Activated T-cell treated with anti-CD3 and anti-CD28 coated beads, Interleukin-2, amount 50 U/mL, for 48 hours (primary cell): Measurements from ENCODE around the gene ARAP3.
"Not testable (repeated sequence)": the region's sequence is repeated elsewhere in the genome, so short reads cannot be mapped to it uniquely, and the experiment has no call there.

Experiments used
- DNase-seq, 2 experiments: peaks; one replicate each; pipeline ENCODE4 v3.0.0-alpha.2; 2020

ARAP3 gene, protein sequence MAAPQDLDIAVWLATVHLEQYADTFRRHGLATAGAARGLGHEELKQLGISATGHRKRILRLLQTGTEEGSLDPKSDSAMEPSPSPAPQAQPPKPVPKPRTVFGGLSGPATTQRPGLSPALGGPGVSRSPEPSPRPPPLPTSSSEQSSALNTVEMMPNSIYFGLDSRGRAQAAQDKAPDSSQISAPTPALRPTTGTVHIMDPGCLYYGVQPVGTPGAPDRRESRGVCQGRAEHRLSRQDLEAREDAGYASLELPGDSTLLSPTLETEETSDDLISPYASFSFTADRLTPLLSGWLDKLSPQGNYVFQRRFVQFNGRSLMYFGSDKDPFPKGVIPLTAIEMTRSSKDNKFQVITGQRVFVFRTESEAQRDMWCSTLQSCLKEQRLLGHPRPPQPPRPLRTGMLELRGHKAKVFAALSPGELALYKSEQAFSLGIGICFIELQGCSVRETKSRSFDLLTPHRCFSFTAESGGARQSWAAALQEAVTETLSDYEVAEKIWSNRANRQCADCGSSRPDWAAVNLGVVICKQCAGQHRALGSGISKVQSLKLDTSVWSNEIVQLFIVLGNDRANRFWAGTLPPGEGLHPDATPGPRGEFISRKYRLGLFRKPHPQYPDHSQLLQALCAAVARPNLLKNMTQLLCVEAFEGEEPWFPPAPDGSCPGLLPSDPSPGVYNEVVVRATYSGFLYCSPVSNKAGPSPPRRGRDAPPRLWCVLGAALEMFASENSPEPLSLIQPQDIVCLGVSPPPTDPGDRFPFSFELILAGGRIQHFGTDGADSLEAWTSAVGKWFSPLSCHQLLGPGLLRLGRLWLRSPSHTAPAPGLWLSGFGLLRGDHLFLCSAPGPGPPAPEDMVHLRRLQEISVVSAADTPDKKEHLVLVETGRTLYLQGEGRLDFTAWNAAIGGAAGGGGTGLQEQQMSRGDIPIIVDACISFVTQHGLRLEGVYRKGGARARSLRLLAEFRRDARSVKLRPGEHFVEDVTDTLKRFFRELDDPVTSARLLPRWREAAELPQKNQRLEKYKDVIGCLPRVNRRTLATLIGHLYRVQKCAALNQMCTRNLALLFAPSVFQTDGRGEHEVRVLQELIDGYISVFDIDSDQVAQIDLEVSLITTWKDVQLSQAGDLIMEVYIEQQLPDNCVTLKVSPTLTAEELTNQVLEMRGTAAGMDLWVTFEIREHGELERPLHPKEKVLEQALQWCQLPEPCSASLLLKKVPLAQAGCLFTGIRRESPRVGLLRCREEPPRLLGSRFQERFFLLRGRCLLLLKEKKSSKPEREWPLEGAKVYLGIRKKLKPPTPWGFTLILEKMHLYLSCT (N-terminal part only)

DNA sequence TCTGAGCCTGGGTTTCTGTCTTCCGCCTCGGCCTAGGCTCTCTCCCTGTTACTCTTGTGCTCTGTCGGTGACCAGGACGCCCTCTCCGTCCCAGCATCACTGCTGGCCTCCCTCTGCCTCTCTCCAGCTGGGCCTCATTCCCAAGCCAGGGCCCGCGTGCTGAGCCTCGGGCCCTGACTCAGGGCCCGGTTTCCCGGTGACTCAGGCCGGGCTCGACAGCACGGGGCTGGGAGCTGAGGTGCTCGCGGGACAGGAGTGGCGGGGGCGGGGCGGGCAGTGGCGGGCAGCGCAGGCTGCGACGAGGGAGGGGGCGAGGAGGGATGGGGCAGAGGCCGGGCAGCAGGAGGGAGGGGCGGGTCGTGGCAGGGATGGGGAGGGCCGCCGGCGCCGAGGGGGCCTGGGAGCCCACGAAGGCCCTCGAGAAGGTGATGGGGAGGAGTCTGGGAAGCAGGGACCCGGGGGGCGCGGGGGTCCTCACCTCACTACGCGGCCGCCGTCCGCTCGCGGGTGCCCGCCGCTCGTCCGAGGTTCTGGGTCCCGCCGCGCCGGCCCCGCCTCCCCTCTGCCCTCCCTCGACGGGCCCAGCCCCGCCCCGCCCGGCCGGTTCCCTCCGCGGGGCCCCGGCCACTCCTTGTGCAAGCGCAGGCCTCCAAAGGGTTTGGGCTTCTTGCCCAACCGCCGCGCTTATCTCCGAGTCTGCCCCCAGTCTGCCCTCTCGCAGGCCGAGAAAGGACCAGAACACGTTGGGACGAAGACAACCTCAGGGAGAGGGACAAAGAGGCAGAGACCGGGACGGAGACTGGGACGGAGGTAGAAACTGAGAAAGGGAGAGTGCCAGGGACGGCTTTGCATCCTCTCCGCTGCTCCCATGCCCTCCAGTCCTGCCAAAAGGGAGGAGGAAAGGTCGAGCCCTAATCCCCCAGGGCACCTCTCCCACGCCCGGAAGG is at the start of gene ARAP3:
ARAP3 (minus strand) TSS at position 536 of the 947 bp plus-strand sequence. CDS start 1,744 bp downstream, outside the sequence.
- DNase-seq, result peak; percentile 63 to 65

DNA sequence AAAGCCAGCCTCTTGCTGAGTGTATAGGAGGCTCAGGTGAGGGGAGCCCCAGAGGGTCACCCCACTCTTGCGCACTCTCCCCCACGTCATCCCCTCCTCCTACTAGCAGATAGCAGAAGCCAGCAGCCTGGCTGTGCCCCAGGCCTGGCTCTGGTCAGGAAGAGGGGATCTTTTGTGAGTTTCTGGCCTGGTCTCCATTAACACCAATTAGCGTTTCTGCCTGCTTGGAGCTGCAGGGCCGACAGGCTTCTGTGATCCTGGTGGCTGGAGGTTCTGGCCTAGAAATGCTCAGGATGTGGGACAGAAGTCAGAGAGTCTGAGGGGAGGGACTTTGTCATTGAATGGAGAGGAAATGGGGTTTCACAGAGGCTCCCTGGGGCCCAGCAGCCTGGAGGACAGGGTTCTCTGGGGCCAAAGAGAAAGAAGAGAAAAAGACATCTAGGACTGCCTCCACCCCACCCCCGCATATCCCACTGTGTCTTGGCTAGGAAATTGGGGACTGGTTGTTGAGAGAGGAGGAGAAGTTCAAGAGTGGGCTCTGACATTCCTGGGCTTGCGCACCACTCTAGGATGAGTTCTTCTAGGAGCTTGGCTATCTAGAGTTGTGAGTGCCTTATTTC is 47.5 kb upstream of the ARAP3 start:
- DNase-seq, result no peak

DNA sequence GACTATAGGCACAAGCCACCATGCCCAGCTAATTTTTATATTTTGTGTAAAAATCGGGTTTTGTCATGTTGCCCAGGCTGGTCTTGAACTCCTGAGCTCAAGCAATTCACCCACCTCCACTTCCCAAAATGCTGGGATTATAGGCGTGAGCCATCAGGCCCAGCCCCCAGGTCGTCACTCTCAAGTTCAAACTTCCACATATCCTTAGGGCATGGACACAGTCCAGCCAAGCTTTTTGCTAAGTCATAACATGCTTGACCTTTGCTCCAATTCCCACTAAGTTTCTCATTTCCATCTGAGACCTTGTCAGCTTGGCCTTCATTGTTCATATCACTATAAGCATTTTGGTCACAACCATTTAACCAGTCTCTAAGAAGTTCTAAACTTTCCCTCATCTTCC is 43.9 kb upstream of the ARAP3 start:
- no peak for DNase-seq

DNA sequence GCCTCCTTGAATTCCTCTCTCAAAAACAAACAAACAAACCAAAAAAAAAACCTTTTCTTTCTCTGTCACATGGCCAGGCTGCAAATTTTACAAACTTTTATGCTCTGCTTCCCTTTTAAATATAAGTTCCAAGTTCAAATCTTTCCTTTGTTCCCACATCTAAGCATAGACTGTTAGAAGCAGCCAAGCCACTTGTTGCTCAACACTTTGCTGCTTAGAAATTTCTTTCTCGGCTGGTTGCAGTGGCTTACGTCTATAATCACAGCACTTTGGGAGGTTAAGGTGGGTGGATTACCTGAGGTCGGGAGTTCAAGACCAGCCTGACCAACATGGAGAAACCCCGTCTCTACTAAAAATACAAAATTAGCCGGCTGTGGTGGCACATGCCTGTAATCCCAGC is 43.1 kb upstream of the ARAP3 start:
- not testable (repeated sequence) for DNase-seq

DNA sequence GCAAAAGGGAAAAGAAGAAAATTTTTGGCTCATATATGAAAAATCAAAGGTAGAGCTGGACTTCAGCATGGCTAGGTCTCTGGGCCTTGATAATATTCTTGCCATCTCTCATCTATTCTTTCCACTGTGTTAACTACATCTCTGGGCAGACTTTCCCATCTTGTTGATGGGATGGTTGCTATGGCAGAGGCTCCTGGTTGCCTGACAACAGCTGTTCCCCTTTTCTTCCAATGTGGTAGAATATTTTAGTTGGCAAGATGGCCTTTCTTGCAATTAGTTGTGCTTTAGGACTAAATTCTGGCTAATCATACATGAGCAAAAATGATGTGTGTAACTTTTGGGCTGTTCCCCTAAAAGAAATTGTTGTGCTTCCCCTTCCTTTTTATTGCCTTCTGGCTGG is 40.2 kb upstream of the ARAP3 start:
- DNase-seq, result no peak

DNA sequence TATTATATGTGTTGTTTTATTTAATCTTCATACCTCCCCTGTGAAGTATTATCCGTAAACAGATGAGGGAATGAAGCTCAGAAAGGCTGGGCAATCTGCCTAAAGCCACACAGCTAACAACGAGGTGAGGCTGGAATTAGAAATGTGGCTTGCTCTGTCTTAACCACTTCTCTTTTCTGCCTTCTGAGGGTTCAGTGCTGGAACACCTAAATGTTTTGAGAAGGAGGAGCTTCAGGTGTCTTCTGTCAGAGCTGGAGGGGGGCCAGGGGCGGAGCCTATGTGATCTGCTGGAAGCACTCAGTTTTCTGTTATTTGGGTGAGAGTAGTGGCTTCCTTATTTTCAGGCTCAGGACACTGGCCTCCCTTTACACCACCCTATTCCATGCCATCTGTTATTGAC is 35.0 kb upstream of the ARAP3 start:
- no peak for DNase-seq

DNA sequence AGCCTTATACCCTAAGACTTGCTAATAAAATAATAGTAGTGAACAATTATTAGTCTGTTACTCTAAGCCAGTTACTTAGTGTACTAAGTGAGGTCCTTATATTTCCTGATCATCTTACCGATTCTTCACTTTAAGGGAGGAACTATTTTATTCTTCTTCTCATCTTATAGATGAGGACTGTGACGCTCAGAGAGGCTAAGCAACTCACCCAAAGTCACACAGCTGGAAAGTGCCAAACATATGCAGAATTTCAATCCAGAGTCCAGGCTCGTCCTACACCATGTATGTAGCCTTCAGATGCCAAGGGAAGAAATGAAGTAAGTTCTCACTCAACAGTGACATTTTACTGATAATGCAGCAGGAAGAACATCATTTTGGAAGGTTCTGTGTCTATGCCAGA is 34.4 kb upstream of the ARAP3 start:
- DNase-seq, result no peak

DNA sequence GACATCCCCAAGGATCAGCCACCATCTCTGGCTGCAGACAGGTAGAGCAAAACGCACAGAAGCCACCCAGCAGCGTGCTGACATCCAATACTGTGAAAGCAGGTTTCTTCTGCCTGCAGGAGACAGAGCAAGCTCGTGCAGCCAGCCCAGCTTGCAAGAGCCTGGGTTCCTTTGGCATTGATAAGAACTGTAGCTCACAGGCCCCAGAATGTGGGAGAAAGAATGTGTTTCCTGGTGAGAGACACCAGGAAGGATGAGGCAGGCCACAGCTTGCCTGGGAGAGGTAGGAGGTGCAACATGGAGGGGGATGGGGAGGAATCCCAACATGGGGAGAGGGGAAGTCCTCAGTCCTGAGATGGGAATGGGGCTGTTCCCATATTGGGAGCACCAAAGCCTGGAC is 34.0 kb upstream of the ARAP3 start:
- no peak for DNase-seq

DNA sequence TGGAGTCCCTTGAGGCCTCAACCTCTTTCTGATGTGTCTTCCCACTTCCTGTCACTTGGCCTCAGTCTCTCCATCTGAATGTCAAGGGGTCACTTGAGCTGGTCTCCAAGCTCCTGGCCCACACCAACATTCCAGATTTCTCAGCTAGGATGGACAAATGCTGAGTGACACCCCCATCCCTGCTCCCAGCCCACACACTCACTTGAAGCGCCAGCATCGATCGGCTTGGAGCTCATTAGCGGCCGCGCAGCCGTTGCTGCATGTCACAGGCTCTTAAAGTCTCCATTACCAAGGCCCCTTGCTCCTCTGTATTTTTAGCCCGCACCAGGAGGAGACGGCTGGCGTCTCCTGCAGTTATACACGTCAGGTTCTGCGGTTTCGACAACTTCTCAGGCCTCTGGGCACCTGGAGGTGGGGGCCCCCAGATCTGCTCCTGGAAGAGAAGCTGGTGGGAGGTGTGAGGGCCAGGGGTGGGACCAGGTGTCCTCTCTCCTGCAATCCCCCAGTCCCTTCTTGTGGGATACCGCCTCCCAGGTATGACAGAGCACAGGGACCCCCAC is 33.4 kb upstream of the ARAP3 start:
- DNase-seq, result no peak

DNA sequence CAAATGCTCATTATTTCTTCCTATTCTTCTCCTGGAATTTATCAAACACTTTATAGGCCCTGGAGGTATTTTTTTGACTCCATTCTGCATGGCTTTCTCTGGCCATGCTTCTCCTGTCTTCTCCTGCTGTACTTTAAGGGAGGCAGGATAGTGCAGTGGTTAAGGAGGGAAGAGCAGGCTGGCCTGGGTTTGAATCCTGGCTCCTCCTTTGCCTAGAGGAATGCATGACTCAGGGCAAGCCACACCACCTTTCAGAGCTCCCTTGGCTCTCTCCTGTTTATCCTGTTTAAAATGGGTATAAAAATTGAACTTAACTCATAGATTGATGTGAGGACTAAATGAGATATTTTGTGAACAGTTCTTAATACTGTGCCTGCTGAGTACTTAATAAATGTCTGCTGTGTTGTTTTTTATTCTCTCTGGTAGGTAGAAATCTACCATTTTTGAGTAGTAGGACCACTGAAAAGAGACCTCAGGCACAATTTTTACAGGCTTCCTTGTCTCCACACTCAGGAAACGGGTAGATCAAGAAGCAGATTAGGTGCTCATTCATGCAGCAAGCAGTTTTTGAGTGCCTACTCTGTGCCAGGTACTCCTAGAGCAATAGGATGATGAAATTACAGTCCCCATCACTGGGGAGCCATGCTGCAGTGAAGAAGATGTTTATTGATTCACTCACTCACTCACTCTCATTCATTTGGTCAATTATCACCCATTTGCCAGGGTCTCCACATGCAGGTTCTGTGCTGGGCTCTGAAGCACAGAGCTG is 32.7 kb upstream of the ARAP3 start:
- DNase-seq, result no peak

DNA sequence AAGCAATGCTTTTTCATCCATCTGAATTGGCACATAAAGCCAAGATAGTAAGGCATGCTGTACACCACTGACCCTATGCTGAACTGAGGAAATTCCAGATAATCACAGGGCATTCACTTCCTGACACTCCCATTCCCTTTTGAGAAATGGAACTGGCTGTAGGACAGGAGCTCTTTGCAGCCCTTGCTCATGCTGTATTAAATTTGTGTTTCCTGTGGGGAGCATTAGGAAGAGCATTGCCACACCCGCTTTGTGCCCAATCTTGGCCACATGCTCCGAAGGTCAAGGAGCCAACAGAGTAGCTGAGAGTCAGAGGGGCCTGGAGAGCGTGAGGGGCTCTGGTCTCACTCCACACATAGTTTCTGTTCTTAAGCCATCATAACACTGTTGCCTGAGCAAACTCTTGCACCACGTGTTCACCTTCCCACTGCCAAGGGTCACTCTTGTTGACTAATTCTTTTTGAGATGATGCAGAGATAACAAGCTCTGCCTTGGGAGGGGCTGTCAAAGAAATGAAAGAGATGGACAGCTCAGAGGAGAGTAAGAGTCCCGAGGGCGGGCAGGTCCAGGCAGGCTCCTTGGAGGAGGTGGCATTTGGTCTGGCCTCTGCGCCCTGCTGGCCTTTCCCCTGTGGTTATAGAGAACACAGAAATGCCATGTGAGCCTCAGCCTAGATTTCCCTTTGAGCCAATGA is 31.7 kb upstream of the ARAP3 start:
- DNase-seq, result no peak

DNA sequence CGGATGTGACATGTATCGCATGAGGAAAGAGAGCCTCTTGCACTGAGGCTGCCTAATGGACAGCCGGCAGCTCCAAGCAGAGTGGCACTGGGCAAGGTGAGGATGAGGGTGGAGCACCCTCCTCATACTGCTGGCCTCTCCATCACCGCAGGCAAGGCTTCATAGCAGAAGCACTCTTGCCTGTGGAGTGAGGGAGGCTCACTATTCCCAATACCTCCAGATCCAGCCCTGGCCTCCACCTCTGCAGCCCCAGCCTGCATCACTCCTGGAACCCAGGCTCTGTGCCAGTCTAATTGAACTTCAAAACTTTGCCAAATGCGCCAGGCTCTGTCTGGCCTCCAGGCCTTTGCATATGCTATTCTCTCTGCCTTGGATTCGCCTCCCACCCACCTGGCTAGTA is 29.7 kb upstream of the ARAP3 start:
- DNase-seq, result no peak

DNA sequence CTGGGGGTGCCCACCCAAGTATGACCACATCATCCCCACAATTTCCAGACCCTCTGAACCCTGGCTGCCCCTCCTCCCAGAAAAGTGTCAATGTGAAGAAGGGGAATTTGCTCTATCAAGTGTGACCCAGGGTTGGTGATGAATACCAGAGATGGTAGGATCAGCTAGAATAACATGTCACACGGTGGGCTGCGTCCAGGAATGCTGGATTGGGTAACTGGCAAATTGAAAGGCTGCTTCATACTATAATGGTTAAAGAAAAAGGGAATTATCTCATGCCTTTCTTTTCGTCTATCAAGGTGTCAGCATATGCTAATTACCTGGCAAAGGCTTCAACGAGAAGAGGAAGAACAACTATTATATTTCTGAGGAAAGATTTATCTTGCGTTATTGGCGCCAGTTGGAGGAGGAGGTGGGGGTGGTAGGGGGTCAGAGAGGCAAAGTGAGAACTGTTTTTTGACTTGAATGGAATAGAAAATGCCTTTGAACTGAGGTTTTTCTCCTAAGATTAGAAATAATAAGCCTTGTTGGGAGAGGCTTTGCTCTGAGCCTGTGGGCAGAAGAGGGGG is 27.8 kb upstream of the ARAP3 start:
- DNase-seq, result no peak

DNA sequence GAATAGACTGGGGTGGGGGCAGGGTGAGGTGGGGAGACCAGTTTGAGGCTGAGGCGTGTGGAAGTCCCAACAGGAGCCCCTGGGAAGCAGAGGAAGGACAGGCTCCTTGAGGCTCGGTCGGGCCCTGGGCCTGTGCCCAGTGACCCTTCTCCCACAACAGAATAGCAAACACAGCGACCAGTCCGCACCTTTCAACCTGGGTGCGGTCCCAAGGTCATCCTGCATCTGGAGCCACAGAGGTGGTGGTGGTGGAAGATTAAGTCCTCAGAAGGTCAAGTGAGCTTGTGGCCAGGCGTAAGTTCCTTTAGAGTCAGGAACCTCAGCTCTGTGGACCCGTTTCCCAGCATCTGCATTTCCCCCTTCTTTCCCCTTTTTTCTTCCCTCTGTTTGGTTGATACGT is 26.0 kb upstream of the ARAP3 start:
- no peak for DNase-seq

DNA sequence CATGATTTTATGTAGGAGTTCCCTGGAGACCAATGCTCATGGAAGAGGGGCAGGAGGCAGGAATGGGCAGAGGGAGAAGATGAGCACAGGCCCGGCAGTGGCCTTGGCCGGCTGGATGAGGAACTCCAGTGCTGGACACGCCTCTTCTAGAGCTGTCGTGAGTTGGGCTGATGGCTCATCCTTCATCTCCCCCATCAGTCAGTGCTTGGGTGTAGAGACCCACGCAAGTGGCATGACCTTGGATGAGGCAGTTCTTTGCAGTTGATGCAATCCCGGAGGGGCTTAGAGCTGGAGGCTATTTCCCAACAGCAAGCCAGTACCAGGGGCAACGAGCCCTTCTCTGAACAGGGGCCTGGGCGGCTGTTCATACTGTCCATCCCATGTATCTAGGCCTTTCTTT is 25.5 kb upstream of the ARAP3 start:
- no peak for DNase-seq

DNA sequence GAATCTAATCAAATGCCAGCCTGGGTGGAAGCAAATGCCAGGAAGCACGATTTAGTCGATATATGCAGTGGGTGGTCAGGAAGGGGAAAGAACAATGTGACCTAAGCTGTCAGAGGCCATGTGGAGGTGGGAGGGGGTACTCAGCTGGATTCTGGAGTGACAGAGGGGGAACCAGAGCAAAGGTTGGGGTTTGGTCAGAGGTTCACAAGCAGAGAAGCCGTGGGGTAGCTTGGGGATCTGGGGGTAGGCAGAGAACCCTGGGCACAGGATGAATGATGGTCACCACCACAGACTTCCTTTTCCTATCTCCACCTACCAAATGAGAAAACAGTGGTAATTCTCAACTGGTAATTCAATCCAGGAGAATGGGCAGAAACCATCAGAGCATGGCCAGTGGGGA is 24.1 kb upstream of the ARAP3 start:
- DNase-seq, result no peak

DNA sequence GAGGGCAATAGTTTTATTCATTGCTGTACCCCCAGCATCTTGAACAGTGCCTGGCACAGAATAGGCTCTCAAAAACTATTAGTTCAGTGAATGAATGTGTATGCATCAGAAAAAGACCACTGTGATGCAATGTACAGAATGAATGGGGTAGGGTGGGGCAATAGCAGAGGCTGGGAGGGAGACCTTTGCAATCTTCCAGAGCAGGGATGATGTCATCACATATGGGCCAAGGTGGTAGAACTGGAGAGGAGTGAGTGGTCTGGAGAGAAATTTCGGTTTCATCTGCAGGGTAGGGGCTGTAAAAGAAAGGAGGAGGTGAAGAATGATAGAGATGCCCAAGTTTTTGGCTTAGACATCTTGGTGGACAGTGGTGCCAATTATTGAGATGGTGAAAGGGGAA is 23.4 kb upstream of the ARAP3 start:
- DNase-seq, result no peak

DNA sequence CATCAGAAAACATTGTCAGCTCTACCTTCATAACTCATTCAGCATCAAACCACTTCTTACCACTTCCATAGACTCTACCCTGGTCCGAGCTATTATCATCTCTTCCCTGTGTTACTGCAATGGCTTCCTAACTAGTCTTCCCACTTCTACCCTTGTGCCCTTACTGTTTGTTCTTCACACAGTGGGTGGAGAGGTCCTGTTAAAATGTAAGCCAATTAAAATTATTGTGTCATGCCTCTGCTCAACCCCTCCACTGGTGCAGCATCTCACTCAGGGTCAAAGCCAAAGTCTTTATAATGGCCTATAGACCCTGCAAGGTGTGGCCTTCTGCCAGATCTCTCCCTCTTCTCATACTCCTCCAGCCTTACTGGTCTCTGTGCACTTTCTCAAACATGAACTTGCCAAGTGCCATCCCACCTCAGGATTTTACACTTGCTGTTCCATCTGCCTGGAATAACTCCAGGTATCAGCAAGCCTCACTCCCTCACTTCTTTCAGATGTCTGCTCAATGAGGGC is 22.8 kb upstream of the ARAP3 start:
- DNase-seq, result no peak

DNA sequence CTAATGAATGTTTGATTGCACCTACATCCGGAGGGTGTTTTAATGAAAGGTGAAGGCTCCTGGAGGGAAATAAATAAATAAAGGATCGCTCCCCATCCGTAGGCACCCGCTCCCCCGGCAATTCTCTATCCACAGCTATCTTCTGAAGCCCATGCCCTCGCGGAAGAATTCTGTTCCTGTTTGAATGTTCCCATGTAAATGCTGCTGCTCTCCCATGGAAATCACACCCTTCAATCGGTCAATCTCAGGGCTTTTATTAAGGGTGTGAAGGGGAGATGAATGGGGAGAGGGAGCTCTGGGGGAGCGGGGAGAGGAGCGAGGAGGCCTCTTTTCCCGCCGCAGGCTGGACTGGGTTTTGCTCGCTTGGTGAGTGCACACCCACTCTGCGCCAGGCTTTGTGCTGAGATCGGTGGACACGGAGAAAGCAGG is 21.1 kb upstream of the ARAP3 start:
- no peak for DNase-seq
